T1000 (cell line): ENCODE measurements around the gene SYF2.
"Not testable (repeated sequence)": the region's sequence is repeated elsewhere in the genome, so short reads cannot be mapped to it uniquely, and the experiment has no call there.

Source experiments
- DNase-seq: peaks from one replicate; lab custom pipeline; 2025; ENCODE audit warnings: mixed read lengths; lab: John Stamatoyannopoulos, UW

The SYF2 gene

DNA sequence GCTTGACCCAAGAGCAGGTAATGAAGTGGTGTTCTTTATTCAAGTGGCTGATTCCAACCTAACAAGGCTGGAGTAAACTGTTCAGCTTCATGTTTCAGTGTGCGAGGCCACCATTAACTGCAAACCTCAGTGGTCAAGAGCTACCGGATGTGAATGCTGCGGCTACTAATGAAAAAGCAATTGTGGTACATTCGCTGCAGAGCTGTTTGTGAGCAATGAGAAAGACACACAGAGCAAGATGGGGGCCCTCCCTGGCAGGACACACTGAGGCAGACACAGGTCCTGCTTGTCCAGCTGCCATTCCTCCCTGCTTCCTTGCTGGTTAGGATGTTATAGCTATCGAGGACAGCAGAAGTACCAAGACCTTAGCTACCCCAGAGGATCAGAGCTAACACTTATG lies 26.1 kb downstream of the SYF2 start:
- no peak for DNase-seq

- DNase-seq = no peak
Observed at GRCh38 chr1:25205786-25206185, 26.5 kb downstream of the SYF2 start.

DNA sequence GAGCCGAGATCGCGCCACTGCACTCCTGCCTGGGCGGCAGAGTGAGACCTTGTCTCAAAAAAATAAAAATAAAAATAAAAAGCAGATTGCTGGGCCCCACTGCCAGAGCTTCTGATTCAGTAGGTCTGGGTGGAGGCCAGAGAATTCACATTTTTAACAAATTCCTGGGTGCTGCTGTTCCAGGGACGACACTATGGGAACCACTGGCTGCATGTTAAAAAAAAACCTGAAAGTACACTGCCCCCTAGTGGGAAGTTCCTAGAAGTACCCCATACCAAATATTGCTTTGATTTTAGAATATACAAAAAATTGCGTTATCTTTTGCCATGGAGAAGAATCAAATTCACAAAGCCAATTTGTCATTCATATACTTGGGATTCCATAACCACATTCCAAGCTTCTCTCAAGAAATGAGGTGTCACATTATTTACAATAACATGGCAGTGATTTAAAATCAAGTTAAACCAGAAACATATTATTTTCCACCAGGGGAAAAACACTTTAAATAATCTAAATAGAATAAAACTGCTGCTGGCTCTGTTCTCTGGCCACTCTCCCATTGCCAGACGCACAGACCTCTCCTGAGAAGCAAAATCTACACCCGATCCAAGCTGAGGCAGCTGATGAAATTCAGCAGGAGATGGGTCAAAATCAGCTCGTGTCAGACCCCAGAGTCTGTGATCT lies 27.4 kb downstream of the SYF2 start:
- DNase-seq = no peak

- DNase-seq = no peak
Observed at GRCh38 chr1:25201006-25201405, 31.3 kb downstream of the SYF2 start.

- no peak for DNase-seq
Observed at GRCh38 chr1:25199819-25200620, 32.3 kb downstream of the SYF2 start.

GRCh38 chr1:25198663-25199252 lies 33.5 kb downstream of the SYF2 start:
- DNase-seq = no peak

GRCh38 chr1:25197982-25198662 lies 34.2 kb downstream of the SYF2 start:
- DNase-seq = no peak

GRCh38 chr1:25197235-25197975 lies 34.9 kb downstream of the SYF2 start:
- DNase-seq = no peak

DNA sequence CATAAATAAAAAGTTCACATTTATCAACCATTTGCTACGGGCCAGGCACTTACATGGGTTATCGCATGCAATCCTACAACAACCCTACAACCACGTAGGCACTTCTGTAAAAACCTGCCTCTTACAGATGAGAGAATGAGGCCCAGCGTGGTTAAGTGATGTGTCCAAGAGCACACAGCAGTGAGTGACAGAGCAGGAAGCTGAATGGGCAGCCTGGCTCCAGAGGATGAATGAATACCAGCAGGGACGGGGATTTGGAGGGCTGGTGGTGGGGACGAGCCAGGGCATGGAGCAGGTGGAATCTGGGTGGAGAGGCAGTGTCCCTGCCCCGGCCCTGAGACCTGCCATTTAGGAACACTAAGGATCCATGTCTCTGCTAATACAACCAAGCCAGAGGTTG lies 35.5 kb downstream of the SYF2 start:
- DNase-seq = no peak

- no peak for DNase-seq
Observed at GRCh38 chr1:25195835-25196234, 36.5 kb downstream of the SYF2 start.

GRCh38 chr1:25194572-25195020 lies 37.7 kb downstream of the SYF2 start:
- DNase-seq = no peak

DNA sequence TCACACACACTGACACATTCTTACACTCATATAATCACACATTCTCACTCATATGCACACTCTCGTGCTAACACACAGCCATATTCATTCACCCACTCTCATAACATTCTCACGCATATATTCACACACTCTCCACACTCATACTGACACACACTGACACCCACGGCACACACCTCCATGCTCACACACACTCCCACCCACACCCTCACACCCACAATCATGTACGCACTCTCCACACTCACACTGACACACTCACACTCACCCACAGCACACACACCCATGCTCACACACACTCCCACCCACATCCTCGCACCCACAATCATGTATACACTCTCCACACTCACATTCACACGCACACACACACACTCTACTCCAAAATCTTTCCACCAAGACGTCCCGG lies 38.2 kb downstream of the SYF2 start:
- no peak for DNase-seq

GRCh38 chr1:25193229-25193628 lies 39.1 kb downstream of the SYF2 start:
- DNase-seq = no peak

DNA sequence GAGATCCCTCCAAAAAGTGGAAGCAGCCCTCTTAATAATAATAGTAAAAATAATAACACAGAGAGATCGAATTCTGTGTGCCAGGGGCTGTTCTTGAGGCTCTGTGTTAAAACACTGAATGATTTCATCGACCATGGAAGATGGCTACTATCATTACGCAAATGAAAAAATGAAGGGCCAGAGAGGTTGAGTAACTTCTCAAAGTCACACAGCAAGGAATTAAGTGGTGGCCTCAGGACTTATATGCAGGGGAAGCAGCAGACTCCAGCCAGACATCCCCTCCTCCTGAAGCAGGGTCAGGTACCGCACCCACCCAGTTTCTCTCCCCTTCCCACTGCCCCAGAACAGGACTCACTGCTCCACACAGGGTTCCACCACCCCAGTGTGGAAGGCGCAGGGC lies 40.1 kb downstream of the SYF2 start:
- no peak for DNase-seq

GRCh38 chr1:25190260-25190659 lies 42.0 kb downstream of the SYF2 start:
- no peak for DNase-seq

DNA sequence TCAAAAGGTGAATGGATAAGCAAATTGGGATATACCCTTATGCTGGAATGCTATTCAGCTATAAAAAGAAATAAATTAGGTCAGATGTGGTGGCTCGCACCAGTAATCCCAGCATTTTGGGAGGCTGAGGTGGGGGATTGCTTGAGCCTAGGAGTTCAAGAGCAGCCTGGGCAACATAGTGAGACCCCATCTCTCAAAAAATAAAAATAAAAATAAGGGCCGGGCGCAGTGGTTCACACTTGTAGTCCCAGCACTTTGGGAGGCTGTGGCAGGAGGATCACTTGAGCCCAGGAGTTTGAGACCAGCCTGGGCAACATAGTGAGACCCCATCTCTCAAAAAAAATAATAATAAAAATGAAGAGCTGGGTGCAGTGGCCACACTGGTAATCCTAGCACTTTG lies 44.4 kb downstream of the SYF2 start:
- DNase-seq = not testable (repeated sequence)

DNA sequence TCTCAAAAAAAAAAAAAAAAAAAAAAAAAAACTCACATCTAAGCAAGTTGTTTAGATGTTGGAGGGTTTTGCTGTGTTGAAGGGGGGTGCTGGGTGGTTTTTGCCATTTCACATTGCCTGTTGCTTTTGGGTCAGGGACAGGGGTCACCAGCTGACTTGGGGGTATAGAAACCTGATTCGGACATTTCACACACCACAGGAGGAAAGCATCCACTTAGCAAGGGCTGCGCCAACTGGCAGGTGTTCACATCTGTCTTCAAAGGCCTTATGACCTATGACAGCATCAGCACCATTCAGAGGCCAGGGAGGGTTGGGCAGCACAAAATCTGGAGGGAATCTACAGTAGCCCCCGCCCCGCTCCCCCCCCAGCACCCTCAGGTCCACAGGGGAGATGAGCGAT lies 45.2 kb downstream of the SYF2 start:
- no peak for DNase-seq

DNA sequence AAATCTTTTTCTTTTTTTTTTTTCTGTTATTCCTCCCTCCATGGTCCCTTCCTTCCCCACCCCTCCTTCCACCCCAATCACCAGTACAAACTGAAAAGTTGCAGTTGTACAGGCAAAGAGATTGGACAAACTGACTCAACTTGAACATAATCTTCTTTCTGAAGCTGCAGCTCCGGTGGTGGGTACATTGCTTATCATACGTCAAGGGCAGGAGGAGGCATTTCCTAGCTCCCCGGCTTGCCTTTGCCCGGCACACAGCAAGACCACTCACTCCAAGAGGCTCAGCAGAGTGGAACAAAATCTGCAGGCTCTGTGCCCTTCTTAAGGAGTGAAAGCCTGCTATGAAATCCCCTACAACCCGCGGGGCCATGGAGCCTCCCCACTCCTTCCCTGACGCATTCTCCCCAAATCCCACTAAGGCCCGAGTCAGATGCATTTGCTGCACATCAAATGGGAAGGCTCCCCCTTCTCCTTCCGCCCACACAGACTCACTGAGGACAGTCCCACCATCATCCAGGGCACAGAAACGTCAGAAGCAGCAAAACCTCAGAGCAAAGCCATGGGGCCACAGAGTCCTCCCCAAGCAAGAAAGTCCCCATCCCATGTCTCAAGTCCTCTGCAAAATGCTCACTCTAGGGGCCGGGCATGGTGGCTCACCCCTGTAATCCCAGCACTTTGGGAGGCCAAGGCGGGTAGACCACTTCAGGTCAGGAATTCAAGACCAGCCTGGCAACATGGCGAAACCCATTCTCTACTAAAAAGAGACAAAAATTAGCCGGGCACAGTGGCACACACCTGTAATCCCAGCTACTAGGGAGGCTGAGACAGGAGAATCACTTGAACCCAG lies 45.9 kb downstream of the SYF2 start:
- DNase-seq = no peak

DNA sequence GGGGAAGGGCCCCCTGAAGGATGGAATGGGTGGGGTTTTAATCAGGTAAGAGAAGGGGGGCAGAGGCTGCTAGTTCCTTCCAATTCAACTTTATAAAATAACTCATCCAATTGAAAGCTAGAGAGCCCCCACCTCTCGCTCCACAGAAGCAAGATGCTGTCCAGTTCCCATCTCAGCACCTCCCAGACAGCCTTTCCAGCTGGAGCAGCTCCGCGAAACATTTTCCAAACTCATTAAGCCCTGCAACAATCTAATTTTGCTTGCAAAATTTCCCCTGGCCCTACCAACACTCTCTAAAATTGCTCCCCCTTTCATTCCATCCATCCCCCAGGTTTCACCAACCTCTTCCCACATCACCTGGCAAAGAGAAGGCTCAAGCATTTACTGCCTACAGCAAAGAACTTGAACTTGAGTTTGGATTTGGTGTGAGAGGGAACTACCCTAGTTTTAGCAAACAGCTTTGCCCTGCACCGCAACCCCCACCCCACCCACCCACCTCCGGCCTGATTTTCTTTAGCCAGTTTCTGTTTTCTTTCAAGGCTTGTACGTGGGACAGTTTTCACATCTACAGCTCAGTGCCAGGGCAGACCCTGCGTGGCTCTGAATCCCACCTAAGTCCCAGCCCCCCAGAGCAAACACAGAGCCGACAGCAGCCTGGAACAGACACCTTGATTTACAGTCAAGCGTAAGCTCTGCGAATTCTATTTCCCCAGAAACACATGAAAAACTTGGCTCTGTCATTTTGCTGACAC lies 46.7 kb downstream of the SYF2 start:
- no peak for DNase-seq
